ENCODE data around the gene SIGLEC10.

- TF ChIP-seq RARB (CRISPR knock-in tag; IDR thresholded peaks at IDR 0.05), result no peak
- no peak for TF ChIP-seq CTCF (IDR thresholded peaks at IDR 0.05)
- no peak for TF ChIP-seq JUNB (IDR thresholded peaks at IDR 0.05)
- TF ChIP-seq POLR2A (IDR thresholded peaks at IDR 0.05; ENCODE audit: low read length), result 0 out of 2 replicates have a peak, but pooled peaks have one; percentile 23
- no peak for TF ChIP-seq RFX5 (IDR thresholded peaks at IDR 0.05)
These were observed 52.1 kb downstream of the SIGLEC10 start for GRCh38 chr19:51365211-51365964.
